GM21619 (cell line): ENCODE results near the gene MRFAP1.
"Not testable (repeated sequence)": the region's sequence is repeated elsewhere in the genome, so short reads cannot be mapped to it uniquely, and the experiment has no call there.

ENCODE experiments used
- ATAC-seq: cut with Tn5 transposase; IDR thresholded peaks from one replicate; pipeline ENCODE4 v1.9.1; 2021; ENCODE audit not compliant: unreplicated experiment

Gene MRFAP1

GRCh38 chr4:6663596-6664393 lies 23.3 kb downstream of the MRFAP1 start:
- no peak for ATAC-seq

DNA sequence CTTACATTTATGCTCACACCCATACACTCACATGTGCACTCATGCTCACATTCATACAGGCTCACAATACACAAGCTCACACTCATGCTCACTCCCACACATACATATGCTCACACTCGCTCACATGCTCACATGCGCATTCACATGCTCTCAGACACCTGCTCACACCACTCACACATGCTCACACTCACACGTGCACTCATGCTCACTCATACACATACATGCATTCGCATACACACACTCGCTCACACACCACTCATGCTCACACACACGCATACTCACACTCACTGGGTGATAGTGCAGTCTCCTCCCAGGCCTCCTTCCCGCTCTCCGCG lies 24.8 kb downstream of the MRFAP1 start:
- ATAC-seq = no peak

DNA sequence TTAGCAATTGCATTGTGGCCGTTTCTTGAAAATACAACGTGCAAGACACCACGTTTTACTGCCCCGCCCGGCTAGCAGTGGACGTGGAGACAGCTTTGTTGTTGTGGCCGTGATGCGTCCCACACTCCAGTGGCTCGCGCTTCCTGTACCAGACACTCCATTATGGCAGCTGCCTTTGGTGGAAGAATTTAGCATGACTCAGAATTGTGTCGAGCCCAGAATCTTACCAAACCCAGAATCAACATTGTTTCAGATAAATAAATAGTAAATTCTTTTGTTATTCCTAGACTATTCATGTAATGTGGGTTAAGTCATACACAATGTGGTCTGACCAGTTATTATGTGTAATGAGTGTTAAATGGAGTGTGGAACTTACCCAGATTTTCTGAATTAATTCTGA lies 27.9 kb downstream of the MRFAP1 start:
- ATAC-seq = no peak

DNA sequence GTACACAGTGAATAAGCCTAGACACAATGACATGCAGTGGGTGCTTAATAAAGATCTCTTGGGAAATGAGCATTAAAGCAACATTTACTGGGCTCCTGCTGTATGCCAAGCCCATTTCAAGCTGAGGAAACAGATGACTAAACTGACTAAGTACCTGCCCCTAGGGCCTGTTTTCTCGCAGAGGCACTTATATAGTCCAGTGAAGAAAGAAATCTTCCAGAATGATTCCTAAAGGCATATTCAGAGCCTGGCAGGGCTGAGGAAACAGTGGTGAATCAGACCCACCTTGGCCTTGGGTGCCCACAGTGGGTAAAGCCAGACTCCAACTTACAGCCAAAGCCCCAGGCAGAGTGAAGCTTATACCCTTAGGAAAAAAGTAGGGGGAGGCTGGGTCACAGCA lies 31.2 kb downstream of the MRFAP1 start:
- no peak for ATAC-seq

GRCh38 chr4:6672131-6672530 lies 31.6 kb downstream of the MRFAP1 start:
- no peak for ATAC-seq

GRCh38 chr4:6672541-6673190 lies 32.2 kb downstream of the MRFAP1 start:
- ATAC-seq = not testable (repeated sequence)

GRCh38 chr4:6673191-6673659 lies 32.7 kb downstream of the MRFAP1 start:
- not testable (repeated sequence) for ATAC-seq

- peak; percentile 77 for ATAC-seq
These were observed 33.4 kb downstream of the MRFAP1 start for GRCh38 chr4:6673660-6674499.

DNA sequence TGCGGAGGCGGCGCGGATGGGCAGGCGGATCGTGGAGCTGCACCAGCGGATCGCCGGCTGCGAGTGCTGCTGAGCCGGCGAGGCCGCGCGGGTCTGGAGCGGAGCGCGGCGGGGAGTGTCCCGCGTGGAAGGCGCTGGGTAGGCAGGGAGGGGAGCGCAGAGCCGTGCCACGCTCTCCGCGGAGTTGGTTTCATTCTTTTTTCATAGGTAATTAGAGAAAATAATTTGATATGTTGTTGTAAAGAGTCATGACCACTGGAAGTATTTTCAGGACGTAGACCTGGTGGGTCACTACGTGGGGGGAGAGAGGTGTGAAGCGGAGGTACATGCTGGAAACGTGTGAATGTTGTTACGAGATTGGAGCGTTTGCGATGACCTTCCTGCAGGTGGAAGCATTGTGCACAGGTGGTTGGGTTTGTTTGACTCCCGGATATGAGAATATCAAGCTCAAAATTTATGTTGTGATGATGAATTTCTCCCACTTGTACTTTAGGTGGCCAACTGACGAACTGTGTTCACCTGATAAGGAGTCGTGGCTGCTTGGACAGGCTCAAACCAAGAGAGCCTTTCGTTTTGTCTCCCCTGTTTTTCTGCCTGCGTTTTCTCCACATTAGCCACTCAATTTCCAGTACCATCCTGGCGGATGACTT lies 34.1 kb downstream of the MRFAP1 start:
- ATAC-seq = peak; percentile 35

DNA sequence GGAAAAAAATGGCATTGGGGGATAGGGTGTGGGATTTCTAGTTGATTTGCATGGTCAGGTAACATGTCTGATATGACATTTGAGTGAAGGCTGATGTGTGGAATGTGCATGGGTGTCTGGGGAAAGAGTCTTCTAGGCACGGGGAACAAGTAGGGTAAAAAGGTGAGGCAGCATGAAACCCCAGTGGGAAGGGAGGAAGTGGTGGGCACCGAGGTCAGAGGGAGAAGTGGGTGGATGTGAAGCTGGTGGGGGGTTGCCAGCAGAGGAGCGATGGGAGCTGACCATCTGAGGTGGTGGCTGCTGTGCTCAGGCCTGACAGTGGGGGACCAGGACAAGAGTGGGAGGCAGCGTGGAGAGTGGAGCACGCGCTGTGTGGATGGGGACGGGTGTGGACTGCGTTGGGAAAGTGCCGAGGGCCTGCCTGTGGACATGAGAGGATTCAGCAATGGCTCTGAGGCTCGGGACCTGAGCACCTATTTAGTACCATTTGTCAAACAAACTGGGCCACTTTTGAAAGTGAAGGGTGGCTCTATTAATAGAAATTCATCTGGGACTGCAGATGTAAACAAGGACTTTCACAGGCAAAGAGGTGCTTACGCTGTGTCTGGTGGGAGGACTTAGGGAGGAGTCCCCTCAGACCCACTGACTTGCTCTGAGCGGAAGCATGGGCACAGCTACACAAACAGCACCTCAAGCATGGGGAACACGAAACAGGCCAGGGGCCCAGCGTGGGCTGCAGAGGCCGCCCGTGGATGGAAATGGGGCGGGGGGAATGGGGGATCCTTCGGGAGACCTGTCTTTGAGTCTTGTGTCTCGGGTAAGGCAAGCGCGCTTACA lies 36.5 kb downstream of the MRFAP1 start:
- no peak for ATAC-seq

DNA sequence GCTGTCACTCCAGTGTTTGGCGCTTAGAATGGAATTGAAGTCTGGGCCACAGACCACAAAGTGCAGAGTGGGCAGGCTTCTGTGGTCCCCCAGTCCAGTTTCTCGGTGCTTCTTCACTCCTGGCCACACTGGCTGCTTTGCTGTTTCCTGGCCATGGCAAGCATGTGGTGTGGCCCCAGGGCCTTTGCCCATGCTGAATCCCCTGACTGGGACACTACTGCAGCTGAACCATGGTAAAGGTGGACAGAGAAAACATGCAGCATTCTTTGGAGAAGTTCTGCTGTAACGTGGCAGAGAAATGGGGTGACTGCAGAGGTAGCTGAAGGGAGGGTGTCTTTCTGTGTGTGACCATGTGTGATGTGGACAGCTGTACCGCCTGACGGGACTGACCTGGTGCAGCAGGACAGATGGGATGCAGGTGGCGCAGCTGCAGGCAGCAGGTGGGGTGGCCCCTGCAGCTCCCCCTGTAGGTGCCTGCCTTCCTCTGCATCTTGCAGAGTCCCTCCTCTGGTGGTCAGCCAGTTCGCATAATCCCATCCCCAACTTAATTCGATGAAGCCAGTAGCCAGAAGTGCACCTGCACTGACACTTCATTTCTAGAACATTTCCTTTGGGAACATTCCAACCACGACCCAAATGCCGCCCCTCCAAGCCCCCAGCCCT lies 40.0 kb downstream of the MRFAP1 start:
- no peak for ATAC-seq

- ATAC-seq = no peak
These were observed 40.7 kb downstream of the MRFAP1 start for GRCh38 chr4:6681191-6681590.

- ATAC-seq = no peak
These were observed 42.5 kb downstream of the MRFAP1 start for GRCh38 chr4:6682862-6683590.

DNA sequence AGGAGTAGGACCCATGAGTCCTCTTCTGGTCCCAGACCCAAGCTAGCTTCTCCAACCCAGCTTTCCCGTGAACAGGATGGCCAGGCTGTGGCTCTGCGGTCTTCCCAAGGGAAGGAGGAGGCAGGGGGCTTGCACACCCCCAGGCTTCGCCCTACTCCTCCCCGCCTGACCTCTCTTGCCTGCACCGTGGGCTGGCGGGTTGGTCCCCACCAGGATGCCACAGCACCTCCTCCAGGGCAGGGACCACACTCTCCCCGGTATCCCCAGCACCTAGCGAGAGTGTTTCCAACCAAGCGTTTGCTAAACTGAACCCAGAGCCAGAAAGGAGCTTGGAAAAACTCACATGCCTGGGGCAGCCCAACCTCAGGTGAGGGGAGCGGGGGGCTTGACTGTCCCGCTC lies 44.2 kb downstream of the MRFAP1 start:
- no peak for ATAC-seq

- ATAC-seq = no peak
These were observed 45.8 kb downstream of the MRFAP1 start for GRCh38 chr4:6686104-6686787.

GRCh38 chr4:6687947-6688878 lies 47.7 kb downstream of the MRFAP1 start:
- no peak for ATAC-seq

- peak; percentile 94 for ATAC-seq
These were observed 48.5 kb downstream of the MRFAP1 start for GRCh38 chr4:6688879-6689505.
